H1 (cell line): ENCODE data around the gene TRIM62. TPM values are rescaled to one million over a fixed set of nuclear protein-coding genes. Genes with fewer than 3 reads are reported as not detected.

Experiments used
- ATF2 ChIP-seq: IDR thresholded peaks from 2 replicates; pipeline ENCODE4 v1.6.1; 2012; ENCODE audit warnings: low read length, inconsistent platforms
- BCL11A ChIP-seq, 2 experiments: IDR thresholded peaks; one replicate each; pipeline ENCODE4 v1.6.1; 2011; ENCODE audit warnings: low read depth in 2 of 2, low read length in 2 of 2, mild to moderate bottlenecking in 2 of 2
- BRCA1 ChIP-seq: IDR thresholded peaks from 2 replicates; pipeline ENCODE4 v1.6.1; 2012; ENCODE audit warnings: low read depth, low read length, improper control_type of control experiment
- CBX5 ChIP-seq: fragments of 300-800, 300-1000 bp; sonication (generic); IDR thresholded peaks from 2 replicates; pipeline ENCODE4 v1.7.1; 2016; ENCODE audit warnings: antibody characterized with exemption, low read length, low read depth
- GABPA ChIP-seq: IDR thresholded peaks from 2 replicates; pipeline ENCODE4 v1.6.1; 2011; ENCODE audit warnings: mild to moderate bottlenecking, low read length, moderate library complexity, borderline replicate concordance; ENCODE audit not compliant: insufficient read depth
- GTF2F1 ChIP-seq: IDR thresholded peaks from 2 replicates; pipeline ENCODE4 v1.6.1; 2012; ENCODE audit warnings: low read depth, low read length, improper control_type of control experiment, borderline replicate concordance
- JUND ChIP-seq: IDR thresholded peaks from 2 replicates; pipeline ENCODE4 v1.6.1; 2011; ENCODE audit warnings: mild to moderate bottlenecking, improper control_type of control experiment, low read length
- KDM4A ChIP-seq: IDR thresholded peaks from one replicate; pipeline ENCODE4 v1.7.1; 2012; ENCODE audit warnings: low read depth, mild to moderate bottlenecking, moderate library complexity, low read length, inconsistent platforms; ENCODE audit not compliant: severe bottlenecking
- MAFK ChIP-seq: IDR thresholded peaks from 2 replicates; pipeline ENCODE4 v1.6.1; 2012; ENCODE audit warnings: low read depth, mild to moderate bottlenecking, improper control_type of control experiment, low read length
- NANOG ChIP-seq: IDR thresholded peaks from 2 replicates; pipeline ENCODE4 v1.6.1; 2011; ENCODE audit warnings: low read length, low read depth, mild to moderate bottlenecking, inconsistent platforms; ENCODE audit not compliant: insufficient read depth, poor library complexity, severe bottlenecking
- RAD21 ChIP-seq, 2 experiments: IDR thresholded peaks in 1 of 2; conservative IDR thresholded peaks in 1 of 2; 2 replicates each; pipeline ENCODE4 v1.6.1; 2011; ENCODE audit warnings: low read depth in 2 of 2, low read length in 2 of 2, improper control_type of control experiment in 1 of 2, inconsistent platforms in 1 of 2, mild to moderate bottlenecking in 1 of 2, moderate library complexity in 1 of 2
- RBBP5 ChIP-seq: IDR thresholded peaks from 2 replicates; pipeline ENCODE4 v1.7.1; 2012; ENCODE audit warnings: low read depth, mild to moderate bottlenecking, inconsistent platforms, low read length, moderate library complexity, borderline replicate concordance
- TAF1 ChIP-seq: IDR thresholded peaks from 2 replicates; pipeline ENCODE4 v1.6.1; 2011; ENCODE audit warnings: mild to moderate bottlenecking, low read depth, low read length
- TBP ChIP-seq: IDR thresholded peaks from 2 replicates; pipeline ENCODE4 v1.6.1; 2011; ENCODE audit warnings: low read depth, low read length, improper control_type of control experiment
- polyA plus RNA-seq, 7 experiments: library from polyadenylated mRNA; depleted of rRNA in 3 of 7; stranded (reverse) in 5 of 7; unstranded in 2 of 7; fragments of >200 nt in 5 of 7; fragments of 200-250 nt in 2 of 7; gene quantifications; 1 replicate in 5 of 7; 2 replicates in 1 of 7; 4 replicates in 1 of 7; pipeline versions ENCODE4 v1.2.1 to v1.2.3, GENCODE V29; 2011 to 2013; ENCODE audit warnings: missing spikeins in 2 of 7, mixed read lengths in 2 of 7
- total RNA-seq: library from RNA; stranded (reverse); fragmentation: NEBNext Ultra II Directional; extraction: Animal tissue kit (Norgen Biotek cat#: 25700); gene quantifications from 2 replicates; pipeline ENCODE4 v1.2.1, GENCODE V29; 2021

Gene TRIM62
- total and polyA plus RNA-seq, 2 of the 8 experiments (the other 6 are each of a cell fraction or from before 2014, with no cell fraction given) = 6.3 to 10.8 TPM

DNA sequence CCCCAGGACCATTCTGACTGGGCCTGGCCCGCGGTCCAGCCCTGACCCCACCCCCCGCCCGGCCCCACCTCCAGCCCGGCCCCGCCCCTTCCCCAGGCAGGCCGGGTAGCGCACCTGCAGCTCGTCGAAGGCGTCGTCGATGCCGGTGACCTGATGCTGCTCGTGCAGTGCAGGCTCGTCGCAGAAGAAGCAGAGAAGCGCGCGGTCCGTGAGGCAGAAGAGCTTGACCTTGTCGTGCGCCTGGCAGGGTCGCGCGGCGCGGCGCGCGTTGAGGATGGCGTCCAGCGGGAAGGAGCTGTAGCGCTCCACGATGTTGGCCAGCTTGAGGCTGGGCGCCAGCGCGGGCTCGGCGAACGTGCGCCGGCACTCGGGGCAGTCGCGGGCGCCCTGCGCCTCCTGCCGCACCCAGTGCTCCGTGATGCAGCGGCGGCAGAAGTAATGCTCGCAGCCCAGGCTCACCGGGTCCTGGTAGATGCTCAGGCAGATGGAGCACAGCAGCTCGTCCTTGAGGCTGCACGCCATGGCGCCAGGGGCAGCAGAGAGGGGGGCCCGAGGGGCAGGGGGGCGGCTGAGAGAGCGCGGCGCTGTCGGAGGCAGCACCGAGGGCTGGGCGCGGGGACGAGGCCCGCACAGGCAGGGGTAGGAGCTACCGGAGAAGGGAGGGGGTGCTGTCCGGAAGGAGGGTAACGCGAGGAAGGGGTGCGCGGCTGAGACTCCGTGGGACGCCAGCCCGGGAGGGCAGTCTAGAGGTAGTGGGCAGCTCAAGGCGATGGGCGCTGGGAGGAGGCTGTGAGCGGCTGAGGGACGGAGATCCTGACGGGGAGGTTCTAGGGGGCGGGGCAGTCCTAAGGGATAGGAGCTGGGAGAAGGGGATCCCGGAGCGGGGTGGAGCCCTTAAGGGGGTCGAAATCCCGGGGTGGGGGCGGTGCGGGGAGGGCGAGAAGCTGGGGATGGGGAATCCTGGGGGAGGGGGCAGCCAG lies 642 bp downstream of the TRIM62 start (continued):
- TF ChIP-seq GABPA (no peak), RAD21 (IDR thresholded peaks at IDR 0.05 in 1 of 2, conservative IDR thresholded peaks at IDR 0.05 in 1 of 2; ENCODE audit: low read depth in 2 of 2, low read length in 2 of 2) (no peak; a peak in 1 of 4 replicates), MAFK (no peak), BCL11A (IDR thresholded peaks at IDR 0.05; ENCODE audit: low read depth in 2 of 2, low read length in 2 of 2) (no peak), TAF1 (peak; percentile 46; the same call in 1 of the 2 replicates), TBP (no peak), KDM4A (peak; percentile 88), ATF2 (no peak), BRCA1 (no peak), JUND (no peak), RBBP5 (peak; percentile 66; the same call in 1 of the 2 replicates), GTF2F1 (no peak; the same call in 1 of the 2 replicates), CBX5 (no peak), NANOG (no peak)
